Measurements from ENCODE around the gene BASP1. TPM values are rescaled to one million over a fixed set of nuclear protein-coding genes. Genes with fewer than 3 reads are reported as not detected.
A peak's percentile ranks its signal among the peaks of the same experiment; 100 is the strongest.
"Not testable (repeated sequence)": the region's sequence is repeated elsewhere in the genome, so short reads cannot be mapped to it uniquely, and the experiment has no call there.

The BASP1 gene
- total RNA-seq, 2 donors from 2014 or later: 3.9 to 8.1 TPM

DNA sequence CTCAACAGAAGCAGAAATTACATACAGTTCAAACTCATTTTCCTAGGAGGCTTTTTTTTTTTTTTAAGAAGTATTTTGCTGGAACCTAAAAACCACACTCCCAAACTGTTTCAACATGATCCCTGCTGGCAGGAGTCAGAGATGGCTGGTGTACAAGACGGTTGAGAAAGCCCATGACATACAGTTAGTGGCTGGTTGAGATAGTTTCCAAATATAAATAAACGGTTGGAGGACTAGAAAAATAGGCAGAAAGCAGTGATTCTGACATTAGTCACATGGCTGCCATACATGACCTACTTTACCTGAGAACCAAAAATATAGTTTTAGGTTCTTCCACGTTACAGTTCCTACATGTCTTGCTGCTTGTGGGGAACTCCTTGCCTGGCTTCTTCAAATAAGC, 31.7 kb upstream of the BASP1 start:
- Mint-ChIP-seq H3K36me3 (no peaks in the 10 kb centered on the region), H3K4me3 (no peak overlapping the region), H3K27me3 (peaks cover 0 to 5% of the 10 kb centered on the region in 2 donors), H3K4me1 (ENCODE audit: low read depth in 2 of 2) (peaks cover 0 to 3% of the 10 kb centered on the region in 2 donors), H3K9me3 (no peaks in the 10 kb centered on the region), H3K27ac (no peak overlapping the region)
- DNase-seq (ENCODE audit: low spot score) (no peak), ATAC-seq (no peak)

DNA sequence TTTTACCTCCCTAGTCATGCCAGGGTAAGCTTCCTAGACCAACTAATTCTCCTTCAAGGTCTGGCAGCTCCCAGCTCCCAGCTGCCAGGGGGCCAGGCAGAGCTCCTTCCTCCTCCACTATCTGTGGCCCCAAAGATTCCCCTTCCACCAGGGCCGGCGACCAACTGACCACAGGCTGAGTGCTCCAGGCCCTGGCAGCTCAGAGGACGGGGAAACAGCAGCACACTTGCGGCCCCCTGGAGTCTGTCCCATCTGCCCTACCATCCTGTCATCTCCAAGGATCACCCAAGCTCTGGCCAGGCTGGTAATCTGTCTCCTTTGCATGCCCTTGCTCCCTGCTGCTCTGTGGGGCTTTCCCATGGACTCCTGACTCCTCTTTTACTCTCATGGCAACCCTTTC, 31.2 kb upstream of the BASP1 start:
- peaks cover 0 to 5% of the 10 kb centered on the region in 2 donors for H3K27me3 Mint-ChIP-seq
- DNase-seq (ENCODE audit: low spot score) (no peak), ATAC-seq (peak in 1 of 2 donors; percentile 48)
- H3K9me3 Mint-ChIP-seq: no peaks in the 10 kb centered on the region
- no peak overlapping the region for H3K4me3 Mint-ChIP-seq
- H3K27ac Mint-ChIP-seq: no peak overlapping the region
- H3K36me3 Mint-ChIP-seq: no peaks in the 10 kb centered on the region
- H3K4me1 Mint-ChIP-seq (ENCODE audit: low read depth in 2 of 2): peaks cover 0 to 3% of the 10 kb centered on the region in 2 donors

DNA sequence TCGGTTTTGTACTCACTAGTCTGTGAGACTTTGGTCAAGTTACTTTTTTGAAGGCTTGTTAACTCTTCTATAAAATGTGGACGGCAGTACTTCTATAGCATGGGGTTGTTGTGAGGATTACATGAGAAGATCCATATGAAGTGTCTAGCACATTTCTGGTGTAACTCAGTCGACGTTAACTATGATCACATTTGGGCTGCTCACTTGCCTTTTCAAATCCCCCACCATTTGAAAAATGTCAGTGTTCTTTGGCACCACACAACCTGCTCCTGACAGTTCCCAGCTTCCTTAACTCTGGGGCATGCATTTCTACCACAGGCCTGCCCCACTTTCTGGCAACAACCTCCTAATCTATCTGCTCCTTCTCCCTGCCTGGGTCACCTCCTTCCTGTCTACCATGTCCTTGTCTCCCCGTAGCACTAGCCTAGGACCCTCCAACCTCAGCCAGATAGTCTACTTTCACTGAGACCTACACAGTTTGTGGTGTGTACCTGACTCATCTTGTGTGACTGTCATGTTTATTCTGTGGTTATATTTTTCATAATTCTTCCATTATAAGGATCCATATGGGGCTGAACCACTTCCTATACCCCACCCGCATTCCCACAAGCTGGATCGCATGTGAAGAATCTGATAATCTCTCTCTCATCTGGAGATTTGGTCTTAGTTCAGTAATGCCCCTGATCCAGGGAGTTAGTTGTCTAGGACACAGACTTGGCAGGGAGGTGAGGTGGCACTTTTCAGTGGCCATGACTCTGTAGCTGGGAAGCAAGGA, 30.2 kb upstream of the BASP1 start:
- no peaks in the 10 kb centered on the region for H3K36me3 Mint-ChIP-seq
- no peaks in the 10 kb centered on the region for H3K9me3 Mint-ChIP-seq
- ATAC-seq (no peak), DNase-seq (ENCODE audit: low spot score) (no peak)
- H3K4me3 Mint-ChIP-seq: no peak overlapping the region
- H3K27ac Mint-ChIP-seq: no peak overlapping the region
- peaks cover 0 to 3% of the 10 kb centered on the region in 2 donors for H3K4me1 Mint-ChIP-seq (ENCODE audit: low read depth in 2 of 2)
- H3K27me3 Mint-ChIP-seq: peaks cover 0 to 5% of the 10 kb centered on the region in 2 donors

DNA sequence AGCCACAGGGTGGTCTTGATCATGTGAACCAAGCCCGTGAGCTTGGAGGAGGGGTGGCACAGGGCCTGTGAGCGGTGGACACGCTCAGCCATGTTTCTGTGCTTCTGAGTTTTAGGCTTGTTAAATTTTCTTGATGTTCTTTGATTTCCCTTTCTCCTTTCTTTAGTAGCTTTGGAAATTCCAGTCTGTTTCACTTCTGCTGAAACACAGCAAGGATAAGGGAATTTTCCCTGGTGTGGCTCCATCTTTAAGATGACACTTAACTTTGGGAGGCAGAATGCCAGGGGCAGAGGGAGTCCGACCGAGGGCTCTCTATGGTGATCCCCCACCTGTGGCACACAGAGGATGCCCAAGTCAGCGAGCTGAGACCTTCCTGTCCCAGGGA, 29.7 kb upstream of the BASP1 start:
- Mint-ChIP-seq H3K36me3 (no peaks in the 10 kb centered on the region), H3K9me3 (no peaks in the 10 kb centered on the region), H3K4me1 (ENCODE audit: low read depth in 2 of 2) (peaks cover 0 to 3% of the 10 kb centered on the region in 2 donors), H3K27ac (no peak overlapping the region), H3K27me3 (peaks cover 0 to 5% of the 10 kb centered on the region in 2 donors), H3K4me3 (no peak overlapping the region)
- ATAC-seq (no peak), DNase-seq (ENCODE audit: low spot score) (no peak)

DNA sequence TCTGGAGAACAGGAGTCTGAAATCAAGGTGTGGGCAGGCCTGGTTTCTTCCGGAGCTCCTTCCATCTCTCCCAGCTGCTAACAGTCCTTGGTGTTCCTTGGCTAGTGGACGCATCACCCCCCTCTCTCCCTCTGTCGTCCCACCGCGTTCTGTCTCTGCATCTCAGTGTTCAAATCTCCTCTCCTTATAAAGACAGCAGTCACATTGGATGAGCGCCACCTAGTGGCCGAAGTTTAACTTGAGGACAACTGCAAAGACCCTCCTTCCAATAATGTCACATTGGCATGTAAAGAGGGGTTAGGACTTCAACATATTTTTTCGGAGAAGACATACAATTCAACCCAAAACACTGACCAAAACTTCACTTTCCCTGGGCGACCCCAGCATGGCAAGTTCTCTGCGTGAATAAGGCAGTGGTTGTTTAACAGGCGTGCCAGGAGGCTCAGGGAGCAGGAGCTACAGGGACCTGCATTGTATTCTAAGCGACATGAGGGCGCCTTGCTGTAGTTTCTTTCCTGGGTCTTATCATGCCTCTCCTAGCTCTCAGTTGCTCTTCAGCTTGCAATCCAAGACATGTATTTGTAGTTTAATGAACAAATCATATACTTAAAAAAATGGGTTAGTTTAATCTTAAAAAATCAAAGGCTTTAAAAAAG, 27.9 kb upstream of the BASP1 start:
- Mint-ChIP-seq H3K4me3 (no peak overlapping the region), H3K27me3 (peaks cover 0 to 5% of the 10 kb centered on the region in 2 donors), H3K36me3 (no peaks in the 10 kb centered on the region), H3K4me1 (ENCODE audit: low read depth in 2 of 2) (peaks cover 0 to 3% of the 10 kb centered on the region in 2 donors), H3K27ac (no peak overlapping the region), H3K9me3 (no peaks in the 10 kb centered on the region)
- ATAC-seq: no peak
- DNase-seq (ENCODE audit: low spot score): no peak

DNA sequence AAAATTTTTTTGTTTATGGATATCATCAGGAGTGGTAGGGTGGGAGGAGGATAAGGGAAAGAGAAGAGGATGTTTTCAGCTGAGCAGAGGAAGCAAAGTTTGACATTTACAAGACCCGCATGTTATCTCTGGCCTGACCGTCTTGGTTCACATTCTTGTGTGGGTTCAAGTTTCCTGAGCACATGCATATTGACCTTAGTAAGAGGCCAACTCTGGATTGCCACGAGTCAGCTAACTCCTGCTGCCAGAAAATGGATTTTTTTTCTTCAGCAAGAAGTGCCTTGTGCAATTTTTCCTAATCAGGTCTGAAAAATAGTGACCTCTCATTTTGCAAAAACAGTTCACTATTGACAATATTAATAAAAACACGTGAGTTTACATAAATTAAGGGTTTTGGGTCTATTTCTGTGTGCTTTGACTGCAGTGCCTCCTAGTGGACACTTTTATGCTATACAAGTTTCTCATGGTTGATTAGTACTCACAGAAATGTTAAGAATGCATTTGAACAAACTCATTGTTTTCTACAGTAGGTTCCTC, 27.1 kb upstream of the BASP1 start:
- H3K27ac Mint-ChIP-seq: no peak overlapping the region
- H3K9me3 Mint-ChIP-seq: no peaks in the 10 kb centered on the region
- no peak overlapping the region for H3K4me3 Mint-ChIP-seq
- DNase-seq (ENCODE audit: low spot score) (no peak), ATAC-seq (no peak)
- H3K4me1 Mint-ChIP-seq (ENCODE audit: low read depth in 2 of 2): peaks cover 0 to 3% of the 10 kb centered on the region in 2 donors
- no peaks in the 10 kb centered on the region for H3K36me3 Mint-ChIP-seq
- H3K27me3 Mint-ChIP-seq: peaks cover 0 to 5% of the 10 kb centered on the region in 2 donors

DNA sequence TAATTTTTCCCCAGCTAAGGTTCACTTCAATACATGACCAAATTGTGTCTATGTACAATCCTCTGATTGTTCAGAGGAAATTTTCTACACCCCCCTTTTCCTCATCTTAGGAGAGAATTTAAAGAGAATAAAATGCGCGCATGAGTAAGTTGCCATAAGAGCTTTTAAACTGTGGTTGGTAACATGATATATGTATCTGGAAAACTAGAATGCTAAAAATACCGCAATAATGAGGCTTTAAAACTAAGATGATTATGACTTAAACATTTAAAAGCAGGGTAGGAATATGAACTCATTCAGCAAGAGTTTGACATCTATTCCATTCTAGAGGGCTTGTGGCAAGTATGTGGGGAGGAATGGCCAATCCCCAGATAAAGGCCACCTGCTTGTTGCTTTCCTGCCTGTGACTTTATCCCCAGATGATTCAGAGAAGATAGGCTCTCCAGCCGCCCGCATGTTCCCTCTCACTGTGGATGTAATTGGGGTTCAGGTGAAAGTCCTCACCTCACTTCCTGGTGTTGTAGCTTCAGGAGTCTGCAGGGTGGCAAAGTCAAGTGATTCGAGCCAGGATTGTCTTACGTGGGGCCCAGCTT, 26.5 kb upstream of the BASP1 start:
- H3K36me3 Mint-ChIP-seq: no peaks in the 10 kb centered on the region
- peaks cover 0 to 3% of the 10 kb centered on the region in 2 donors for H3K4me1 Mint-ChIP-seq (ENCODE audit: low read depth in 2 of 2)
- DNase-seq (ENCODE audit: low spot score) (no peak), ATAC-seq (no peak)
- peaks cover 0 to 5% of the 10 kb centered on the region in 2 donors for H3K27me3 Mint-ChIP-seq
- no peak overlapping the region for H3K27ac Mint-ChIP-seq
- no peak overlapping the region for H3K4me3 Mint-ChIP-seq
- no peaks in the 10 kb centered on the region for H3K9me3 Mint-ChIP-seq

DNA sequence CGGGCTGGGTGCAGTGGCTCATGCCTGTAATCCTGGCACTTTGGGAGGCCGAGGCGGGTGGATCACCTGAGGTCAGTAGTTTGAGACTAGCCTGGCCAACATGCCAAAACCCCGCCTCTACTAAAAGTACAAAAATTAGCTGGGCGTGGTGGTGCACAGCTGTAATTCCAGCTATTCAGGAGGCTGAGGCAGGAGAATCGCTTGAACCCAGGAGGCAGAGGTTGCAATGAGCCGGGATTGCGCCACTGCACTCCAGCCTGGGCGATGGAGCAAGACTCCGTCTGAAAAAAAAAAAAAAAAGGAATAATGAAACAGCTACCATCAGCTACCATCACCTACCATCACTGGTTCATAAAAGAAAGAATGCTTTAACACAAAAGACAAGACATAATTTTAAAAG, 25.9 kb upstream of the BASP1 start:
- not testable (repeated sequence) for H3K4me1 Mint-ChIP-seq (ENCODE audit: low read depth in 2 of 2); H3K36me3 Mint-ChIP-seq; H3K27ac Mint-ChIP-seq

DNA sequence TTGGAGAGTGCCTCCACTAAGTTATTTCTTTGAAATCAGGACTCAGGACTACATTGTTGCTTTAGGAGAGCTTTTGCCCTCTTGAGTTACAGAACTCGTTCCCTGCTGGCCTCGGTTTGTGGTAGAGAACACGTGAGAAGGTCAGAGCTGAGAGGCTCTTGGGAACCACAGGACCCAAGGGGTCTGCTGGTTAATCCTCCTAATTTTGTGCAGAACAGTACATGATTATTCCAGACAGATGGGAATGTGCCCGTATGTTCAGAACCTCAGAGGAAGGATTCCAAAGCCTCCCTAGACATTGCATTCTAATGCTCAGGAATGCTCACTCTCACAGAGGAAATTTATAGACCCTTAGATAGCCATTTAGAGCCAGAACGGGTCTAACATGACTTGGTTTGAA, 25.2 kb upstream of the BASP1 start:
- H3K4me1 Mint-ChIP-seq (ENCODE audit: low read depth in 2 of 2): peaks cover 0 to 3% of the 10 kb centered on the region in 2 donors
- DNase-seq (ENCODE audit: low spot score) (no peak), ATAC-seq (no peak)
- H3K9me3 Mint-ChIP-seq: peaks cover 2% of the 10 kb centered on the region
- H3K27me3 Mint-ChIP-seq: peaks cover 0 to 3% of the 10 kb centered on the region in 2 donors
- H3K36me3 Mint-ChIP-seq: no peaks in the 10 kb centered on the region
- no peak overlapping the region for H3K4me3 Mint-ChIP-seq
- H3K27ac Mint-ChIP-seq: no peak overlapping the region

More for the DNA sequence above, 25.9 kb upstream of the BASP1 start:
- not testable (repeated sequence) for H3K27me3 Mint-ChIP-seq; ATAC-seq; H3K4me3 Mint-ChIP-seq; H3K9me3 Mint-ChIP-seq; DNase-seq (ENCODE audit: low spot score)

DNA sequence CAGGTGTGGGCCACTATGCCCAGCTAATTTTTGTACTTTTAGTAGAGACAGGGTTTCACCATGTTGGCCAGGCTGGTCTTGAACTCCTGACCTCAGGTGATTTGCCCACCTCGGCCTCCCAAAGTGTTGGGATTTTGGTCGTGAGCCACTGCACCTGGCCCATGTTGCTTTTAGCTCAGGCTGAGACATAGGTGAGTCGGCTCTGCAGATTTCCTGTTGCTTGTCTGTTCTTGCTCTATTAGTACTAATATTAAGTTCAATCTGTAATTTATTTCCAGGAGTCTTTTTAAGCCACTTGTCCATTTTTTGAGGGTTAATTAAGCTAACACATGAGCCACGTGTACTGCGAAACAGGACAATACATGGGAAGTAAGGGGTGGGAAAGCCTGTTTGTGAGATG, 21.4 kb upstream of the BASP1 start:
- no peak for DNase-seq (ENCODE audit: low spot score)
- no peaks in the 10 kb centered on the region for H3K4me1 Mint-ChIP-seq (ENCODE audit: low read depth in 2 of 2)
- H3K27ac Mint-ChIP-seq: no peak overlapping the region
- no peak for ATAC-seq
- peaks cover 6% of the 10 kb centered on the region for H3K9me3 Mint-ChIP-seq
- H3K4me3 Mint-ChIP-seq: no peak overlapping the region
- H3K36me3 Mint-ChIP-seq: peaks cover 6% of the 10 kb centered on the region
- no peaks in the 10 kb centered on the region for H3K27me3 Mint-ChIP-seq

DNA sequence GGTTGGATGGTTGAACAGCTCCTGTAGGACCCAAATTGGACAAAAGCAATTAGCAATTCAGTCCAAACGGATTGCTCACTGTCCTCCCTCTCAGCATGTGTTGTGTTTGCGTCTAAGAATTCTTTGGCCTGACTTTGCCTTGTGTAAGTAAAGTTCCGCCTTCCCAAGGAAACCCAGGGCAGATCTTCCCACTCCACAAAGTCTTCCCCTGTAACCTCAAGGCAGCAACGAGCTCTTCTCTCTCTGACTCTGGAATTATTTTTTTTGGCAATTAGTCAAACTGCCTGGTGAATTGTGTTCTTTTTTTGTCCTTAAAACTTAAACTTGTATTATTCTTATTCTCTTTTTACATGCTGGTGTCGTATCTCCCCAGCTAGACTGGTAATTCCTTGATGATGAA, 20.7 kb upstream of the BASP1 start:
- Mint-ChIP-seq H3K9me3 (peaks cover 6% of the 10 kb centered on the region), H3K36me3 (peaks cover 6% of the 10 kb centered on the region), H3K27me3 (no peaks in the 10 kb centered on the region), H3K4me3 (no peak overlapping the region), H3K27ac (no peak overlapping the region), H3K4me1 (ENCODE audit: low read depth in 2 of 2) (no peaks in the 10 kb centered on the region)
- ATAC-seq: no peak
- DNase-seq (ENCODE audit: low spot score): no peak

DNA sequence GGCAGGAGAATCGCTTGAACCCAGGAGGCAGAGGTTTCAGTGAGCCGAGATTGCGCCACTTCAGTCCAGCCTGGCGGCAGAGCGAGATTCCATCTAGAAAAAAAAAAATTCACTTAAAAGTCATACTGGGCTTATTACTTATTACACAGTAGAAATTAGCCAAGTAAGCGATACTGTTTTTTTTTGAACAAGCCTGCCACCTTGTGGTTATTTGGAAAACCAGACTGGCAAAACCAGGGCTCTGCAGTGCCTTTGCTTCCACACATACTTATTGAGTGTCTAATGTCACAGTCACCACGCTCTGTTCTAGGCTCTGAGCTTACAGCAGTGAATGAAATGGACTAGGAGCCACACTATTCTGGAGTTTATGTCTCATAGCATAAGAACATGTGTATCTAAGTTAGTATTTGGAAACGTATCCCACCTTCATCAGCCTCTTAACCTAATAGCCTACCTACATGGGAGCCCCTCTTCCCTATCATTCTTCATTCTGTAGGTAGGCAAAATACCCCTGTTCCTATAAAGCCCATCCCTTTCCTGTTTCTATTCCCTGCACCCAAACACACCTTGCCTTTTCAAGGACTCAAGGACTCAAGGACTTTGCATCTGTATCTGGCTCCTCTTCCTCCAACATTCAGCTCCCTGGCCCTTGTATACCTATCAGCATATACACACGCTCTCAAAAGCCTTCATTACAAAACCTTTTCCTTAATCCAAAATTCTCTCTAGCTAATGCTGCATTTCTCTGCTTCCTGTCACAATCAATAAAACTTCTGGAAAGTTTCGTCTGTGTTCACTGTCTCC, 13.9 kb upstream of the BASP1 start:
- H3K27me3 Mint-ChIP-seq: no peaks in the 10 kb centered on the region
- DNase-seq (ENCODE audit: low spot score) (no peak), ATAC-seq (no peak)
- H3K9me3 Mint-ChIP-seq: no peaks in the 10 kb centered on the region
- no peak overlapping the region for H3K4me3 Mint-ChIP-seq
- no peaks in the 10 kb centered on the region for H3K4me1 Mint-ChIP-seq (ENCODE audit: low read depth in 2 of 2)
- no peak overlapping the region for H3K27ac Mint-ChIP-seq
- H3K36me3 Mint-ChIP-seq: peaks cover 2% of the 10 kb centered on the region

DNA sequence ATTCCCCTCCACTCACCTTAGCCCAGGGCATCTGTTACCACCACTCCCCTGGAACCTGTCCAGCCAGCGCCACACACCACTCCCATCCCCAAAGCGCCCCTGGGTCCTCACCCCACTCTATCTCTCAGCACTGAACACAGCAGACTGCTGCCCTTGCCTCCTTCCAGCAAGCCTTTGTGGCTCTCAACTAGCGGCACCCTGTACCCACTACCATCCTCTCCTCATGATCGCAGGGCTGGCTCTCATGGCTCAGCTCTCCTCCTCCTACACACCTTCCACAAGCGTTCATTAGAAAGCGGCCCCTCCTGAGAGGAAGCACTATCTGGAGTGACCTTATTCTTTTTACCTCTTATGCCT, 13.3 kb upstream of the BASP1 start:
- ATAC-seq: no peak

More for the DNA sequence above, 13.3 kb upstream of the BASP1 start:
- H3K4me1 Mint-ChIP-seq (ENCODE audit: low read depth in 2 of 2): no peaks in the 10 kb centered on the region
- peaks cover 0 to 2% of the 10 kb centered on the region in 2 donors for H3K27me3 Mint-ChIP-seq
- H3K9me3 Mint-ChIP-seq: no peaks in the 10 kb centered on the region
- no peaks in the 10 kb centered on the region for H3K36me3 Mint-ChIP-seq
- DNase-seq (ENCODE audit: low spot score): no peak
- no peak overlapping the region for H3K4me3 Mint-ChIP-seq
- no peak overlapping the region for H3K27ac Mint-ChIP-seq
